Kasumi-1 (cell line): ENCODE measurements around the gene NCKAP5.

ENCODE experiments used
- DNase-seq, 2 experiments: peaks; one replicate each; lab custom pipeline; 2025; lab: John Stamatoyannopoulos, UW

Gene NCKAP5

DNA sequence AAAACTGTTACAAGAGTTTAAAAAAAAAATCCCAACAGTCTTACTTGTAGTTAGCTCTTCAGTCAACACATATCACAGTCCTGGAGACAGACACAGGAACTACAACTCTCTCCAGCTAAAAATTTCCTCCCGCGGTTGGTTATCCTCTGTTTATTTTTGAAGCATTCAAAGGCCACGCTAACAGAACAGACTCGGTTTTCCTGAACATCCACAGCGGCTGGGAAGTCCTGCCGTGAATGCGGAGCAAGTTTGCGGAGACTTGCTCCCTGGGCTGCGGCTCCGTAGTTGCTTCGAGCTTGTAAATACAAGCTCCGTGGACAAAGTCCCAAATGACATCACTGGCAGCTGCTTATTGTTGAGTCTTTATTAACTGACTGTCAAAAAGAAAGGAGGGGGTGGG, at the start of gene NCKAP5:
Gene NCKAP5 (minus strand): TSS at position 292 of the 400 bp plus-strand sequence. CDS start 50,937 bp downstream, outside the sequence.
- no peak for DNase-seq

GRCh38 chr2:133609664-133610063, 41.4 kb upstream of the NCKAP5 start:
- no peak for DNase-seq

DNA sequence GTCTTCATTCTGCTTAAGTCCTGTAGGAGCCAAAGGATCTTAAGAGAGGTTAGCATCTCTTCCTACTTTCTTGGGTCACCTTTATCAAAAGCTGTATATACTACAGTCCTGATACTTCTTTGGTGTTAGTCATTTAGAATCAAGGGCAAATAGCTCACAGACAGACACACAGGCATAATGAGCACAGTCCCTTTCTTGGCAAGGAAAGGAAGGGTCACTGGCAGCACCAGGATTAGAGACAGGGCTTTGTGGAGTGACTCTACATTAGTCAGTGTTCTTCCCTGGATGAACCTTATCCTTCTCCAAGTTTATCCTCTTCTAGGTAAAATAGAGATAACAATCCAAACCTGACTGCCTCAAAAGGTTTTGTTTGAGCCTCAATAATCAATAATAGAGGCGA, 40.0 kb upstream of the NCKAP5 start:
- DNase-seq, result no peak

DNA sequence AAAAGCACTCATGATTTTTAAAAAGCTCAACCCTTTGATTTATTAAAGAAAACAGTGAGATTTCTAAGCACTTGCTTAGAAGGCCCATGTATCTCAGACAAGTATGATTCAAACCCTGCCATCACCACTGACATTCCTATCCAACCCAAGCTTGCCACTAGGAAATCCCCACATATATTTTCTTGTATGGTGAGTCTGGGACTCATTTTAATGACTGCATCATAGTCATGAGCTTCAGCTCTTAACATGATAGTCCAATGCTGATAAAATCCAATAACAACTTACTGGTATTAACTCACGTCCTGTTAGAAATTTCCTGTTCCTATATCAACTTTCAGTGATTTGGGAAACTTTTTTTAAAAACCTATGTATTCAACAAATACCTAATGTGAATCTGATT, 39.4 kb upstream of the NCKAP5 start:
- DNase-seq, result no peak

DNA sequence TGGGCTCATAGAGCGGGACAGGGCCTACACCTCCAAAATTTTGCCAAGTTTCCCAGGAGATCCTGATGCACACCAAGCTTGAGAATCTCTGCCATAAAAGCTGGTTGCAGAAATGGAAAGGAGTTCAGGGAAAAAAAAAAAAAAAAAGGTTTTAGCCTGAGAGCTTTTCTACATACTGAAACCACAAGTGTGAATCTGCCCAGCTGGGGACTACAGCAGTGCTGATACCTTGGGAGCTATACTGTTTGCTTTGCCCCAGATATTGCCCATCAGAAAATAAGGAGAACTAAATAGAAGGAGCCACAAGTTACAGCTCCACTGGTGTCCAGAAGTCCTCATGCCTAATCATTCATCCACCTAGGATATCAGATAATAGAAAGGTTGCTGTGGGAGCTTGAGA, 38.4 kb upstream of the NCKAP5 start:
- DNase-seq, result no peak

DNA sequence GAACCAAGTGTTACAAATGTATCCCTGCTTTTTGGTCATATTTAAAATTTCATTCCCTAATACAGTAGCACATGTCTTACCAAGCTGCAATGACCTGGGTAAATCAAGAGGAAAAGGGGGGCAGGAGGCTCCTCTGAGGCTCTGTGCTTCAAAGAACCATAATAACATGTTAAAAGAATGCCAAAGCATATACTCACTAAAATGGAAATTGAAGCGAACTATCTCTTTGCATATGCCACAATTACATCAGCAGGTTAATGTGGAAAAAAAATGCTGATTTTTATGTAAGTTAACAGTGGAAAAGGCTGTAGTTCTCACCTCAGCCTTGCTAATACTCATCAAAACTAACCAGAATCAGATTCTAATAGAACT, 37.5 kb upstream of the NCKAP5 start:
- DNase-seq, result no peak

DNA sequence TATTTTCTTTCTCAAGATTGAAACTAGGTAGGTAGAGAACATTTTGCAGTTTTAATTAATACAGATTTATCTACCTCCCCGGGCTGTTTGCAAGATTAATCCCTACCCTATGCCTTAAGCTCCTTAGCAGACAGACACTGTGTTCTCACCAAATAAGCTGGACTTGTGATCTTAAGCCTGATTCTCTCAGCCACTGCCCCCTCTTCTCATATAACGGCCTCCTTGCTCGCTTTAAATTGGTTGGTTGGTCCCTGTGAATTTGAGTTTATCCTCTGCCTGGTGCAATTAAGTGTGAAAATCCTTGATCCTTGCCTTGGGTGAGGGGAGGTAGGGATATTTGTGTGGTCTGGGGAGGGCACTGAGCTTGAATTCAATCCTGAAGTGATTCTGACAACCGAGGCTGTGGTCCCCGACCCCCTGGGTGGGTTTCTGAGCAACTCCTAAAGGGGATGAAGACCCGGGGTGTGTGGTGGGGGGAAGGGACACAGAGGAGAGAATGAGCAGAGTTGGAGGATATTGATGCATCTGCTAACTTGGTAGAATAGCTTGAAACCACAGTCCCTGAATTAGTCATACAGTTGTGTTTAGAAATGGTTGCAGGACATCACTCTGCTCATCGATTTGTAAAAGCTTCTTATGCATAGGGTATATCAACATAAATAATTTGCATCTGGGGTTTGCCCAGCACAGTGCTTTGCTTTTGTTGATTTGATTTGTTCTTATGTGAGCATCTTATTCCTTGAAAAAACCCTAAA, 36.9 kb upstream of the NCKAP5 start:
- DNase-seq, result no peak

DNA sequence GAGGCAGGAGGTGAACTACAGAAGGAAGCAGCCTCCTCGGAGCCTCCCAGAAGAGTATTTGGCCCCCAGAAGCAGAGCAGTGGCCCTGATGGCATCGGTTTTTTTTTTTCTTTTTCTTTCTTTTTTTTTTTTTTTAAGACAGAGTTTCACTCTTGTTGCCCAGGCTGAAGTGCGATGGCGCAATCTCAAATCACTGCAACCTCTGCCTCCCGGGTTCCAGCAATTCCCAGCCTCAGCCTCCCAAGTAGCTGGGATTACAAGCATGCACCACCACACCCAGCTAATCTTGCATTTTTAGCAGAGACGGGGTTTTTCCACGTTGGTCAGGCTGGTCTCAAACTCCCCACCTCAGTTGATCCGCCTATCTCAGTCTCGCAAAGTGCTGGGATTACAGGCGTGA, 34.8 kb upstream of the NCKAP5 start:
- DNase-seq, result no peak

DNA sequence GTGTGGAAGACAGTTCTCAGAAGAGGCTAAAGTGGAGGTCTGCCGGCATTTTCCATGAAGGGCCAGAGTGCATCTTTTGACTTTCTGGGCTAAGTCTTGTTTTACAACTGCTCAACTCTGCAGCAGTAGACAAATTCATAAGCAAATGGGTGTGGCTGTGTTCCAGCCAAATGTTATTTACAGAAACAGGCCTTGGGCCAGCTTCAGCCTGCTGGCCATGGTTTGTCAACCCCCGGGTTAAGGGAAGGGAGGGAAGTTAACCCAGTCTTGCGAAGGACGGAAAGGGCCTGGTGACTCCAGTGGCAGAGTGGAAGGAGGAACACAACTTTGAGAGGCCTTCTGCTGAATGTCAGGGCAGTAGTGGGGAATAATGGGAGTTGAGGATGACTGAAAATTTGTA, 34.3 kb upstream of the NCKAP5 start:
- DNase-seq, result no peak

- no peak for DNase-seq
These were observed 32.1 kb upstream of the NCKAP5 start for GRCh38 chr2:133600266-133600928.

DNA sequence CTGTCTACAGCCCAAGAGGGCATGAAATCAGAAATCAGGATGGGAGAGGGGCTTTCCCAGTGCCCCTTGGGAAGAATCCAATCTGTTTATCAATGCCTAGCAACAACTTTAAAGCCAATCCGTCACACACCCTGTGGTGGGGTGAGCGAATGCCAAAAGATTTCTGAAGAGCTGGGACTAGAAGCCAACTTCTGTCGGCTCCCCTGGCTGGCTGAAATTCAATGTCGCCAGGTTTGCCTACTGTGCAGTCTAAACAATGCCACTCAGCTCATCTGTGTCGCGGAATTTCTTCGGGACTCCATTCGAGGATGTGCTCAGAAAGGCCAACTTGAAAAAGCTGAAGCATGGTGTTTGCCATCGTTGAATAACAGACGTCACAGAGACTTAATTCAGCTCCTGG, 31.5 kb upstream of the NCKAP5 start:
- no peak for DNase-seq

DNA sequence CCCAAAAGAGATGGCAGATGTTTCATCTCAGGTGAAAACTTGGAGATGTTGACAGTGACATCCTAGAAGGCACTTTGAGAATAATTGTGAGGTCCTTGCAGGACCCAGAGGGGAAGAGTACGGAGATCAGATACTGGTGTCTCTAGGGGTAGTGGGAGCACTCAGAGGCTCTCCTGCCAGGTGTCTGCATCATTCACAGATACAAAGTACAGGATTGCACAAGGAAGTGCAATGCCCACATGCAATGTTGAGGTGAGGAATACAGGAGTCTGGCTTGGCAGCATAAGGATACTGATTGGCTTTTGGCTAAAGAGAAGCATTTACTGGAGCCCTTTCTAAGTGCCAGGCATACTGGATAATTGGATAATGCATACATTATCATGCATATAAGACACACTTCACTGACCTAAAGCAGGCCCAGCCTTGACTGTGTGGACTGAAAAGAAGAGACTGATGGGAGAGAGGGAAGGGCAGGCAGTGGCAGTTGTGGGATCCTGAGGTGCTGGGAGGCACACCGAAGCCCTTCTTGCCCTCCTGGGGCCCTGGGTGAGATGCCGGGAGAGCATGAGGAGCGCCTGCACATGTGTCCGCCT, 31.0 kb upstream of the NCKAP5 start:
- DNase-seq, result no peak

DNA sequence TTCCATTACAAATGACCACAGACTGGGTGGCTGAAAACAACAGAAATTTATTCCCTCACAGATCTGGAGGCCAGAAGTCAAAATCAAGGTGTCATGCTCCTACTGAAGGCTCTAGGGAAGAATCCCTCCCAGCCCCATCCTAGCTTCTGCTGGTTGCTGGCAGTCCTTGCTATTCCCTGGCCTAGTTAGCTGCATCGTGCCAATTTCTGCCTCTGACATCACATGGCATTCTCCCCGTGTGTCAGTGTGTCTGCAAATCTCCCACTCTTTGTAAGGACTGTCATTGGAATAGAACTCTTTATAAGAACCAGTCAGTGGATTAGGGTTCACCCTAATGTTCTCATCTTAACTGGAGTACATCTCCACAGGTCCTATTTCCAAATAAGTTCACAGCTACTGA, 30.5 kb upstream of the NCKAP5 start:
- DNase-seq, result no peak

GRCh38 chr2:133596701-133597393, 28.6 kb upstream of the NCKAP5 start:
- DNase-seq, result no peak

DNA sequence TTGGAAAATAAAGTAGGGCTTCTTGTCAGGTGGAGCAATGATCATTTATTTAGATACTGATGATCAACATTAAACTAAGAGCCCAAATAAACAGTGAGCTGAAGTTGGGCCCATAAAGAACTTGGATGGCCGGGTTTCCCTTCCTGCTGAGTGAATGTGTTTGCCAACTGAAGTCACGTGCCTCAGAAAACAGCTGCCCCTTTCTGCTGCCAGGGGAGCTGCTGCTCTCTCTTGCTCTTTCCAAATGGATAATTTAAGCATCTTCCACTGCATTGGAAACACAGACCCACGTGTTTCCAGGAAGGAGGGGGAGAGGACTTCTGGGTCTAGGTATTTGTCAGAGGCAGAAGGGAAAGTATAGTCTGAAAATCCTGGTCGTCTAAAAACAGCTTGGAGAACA, 22.9 kb upstream of the NCKAP5 start:
- no peak for DNase-seq

DNA sequence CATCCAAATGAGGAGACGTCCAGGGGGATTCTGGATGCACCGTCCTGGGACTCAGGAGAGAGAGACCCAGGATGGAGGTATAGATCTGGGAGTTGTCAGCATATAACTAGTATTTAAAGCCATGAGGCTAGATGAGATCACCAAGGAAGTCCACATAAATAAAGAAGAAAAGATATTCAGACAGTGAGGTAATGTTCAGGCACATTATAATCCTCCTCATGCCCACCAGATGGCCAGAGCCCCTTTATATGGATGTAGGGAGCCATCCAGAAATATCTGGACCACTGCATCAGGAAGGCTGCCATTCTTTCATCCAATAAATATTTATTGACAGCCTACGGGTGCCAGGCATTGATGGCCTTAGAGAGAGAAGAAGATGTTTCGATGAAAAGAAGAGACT, 21.2 kb upstream of the NCKAP5 start:
- DNase-seq, result no peak

DNA sequence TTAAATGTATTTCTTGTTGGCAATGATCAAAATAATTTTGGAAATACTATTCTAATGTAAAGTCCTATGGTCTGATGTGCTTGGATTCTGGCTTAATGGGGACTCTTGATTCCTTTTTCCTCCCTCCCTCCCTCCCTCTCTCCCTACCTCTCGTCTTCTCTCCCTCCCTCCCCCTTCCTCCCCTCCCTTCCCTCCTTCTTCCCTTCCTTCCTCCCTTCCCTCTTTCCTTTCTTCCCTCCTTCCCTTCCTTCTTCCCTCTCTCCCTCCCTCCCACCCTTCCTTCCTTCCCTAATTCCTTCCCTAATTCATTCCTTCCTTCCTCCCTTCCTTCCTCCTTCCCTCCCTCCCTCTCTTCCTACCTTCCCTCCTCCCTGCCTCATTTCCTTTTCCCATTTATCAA, 19.9 kb upstream of the NCKAP5 start:
- no peak for DNase-seq

GRCh38 chr2:133586978-133587377, 18.7 kb upstream of the NCKAP5 start:
- DNase-seq, result no peak

GRCh38 chr2:133581010-133581760, 12.9 kb upstream of the NCKAP5 start:
- no peak for DNase-seq

- no peak for DNase-seq
These were observed 11.0 kb upstream of the NCKAP5 start for GRCh38 chr2:133579274-133579673.

GRCh38 chr2:133576714-133577113, 8.5 kb upstream of the NCKAP5 start:
- DNase-seq, result no peak

GRCh38 chr2:133574620-133575019, 6.4 kb upstream of the NCKAP5 start:
- no peak for DNase-seq
